Endothelial cell of umbilical vein (primary cell): ENCODE results near the gene UPF2. TPM values are rescaled to one million over a fixed set of nuclear protein-coding genes. Genes with fewer than 3 reads are reported as not detected.

ENCODE experiments used
- BruUV-seq: library from RNA; stranded (reverse); fragments of 400-500 nt; replicated peaks from 2 replicates; lab custom pipeline; 2021; lab: Mats Ljungman, UMichigan
- CTCF ChIA-PET: fragments of 300-600, 350-600 bp; sonication (Branson Sonifier 250); formaldehyde crosslinking; loops from one replicate; lab custom pipeline; 2021; ENCODE audit warnings: antibody characterized with exemption, inconsistent platforms; lab: Charles Lee
- POLR2A ChIA-PET: fragments of 300-600, 350-600 bp; sonication (Branson Sonifier 250); formaldehyde crosslinking; loops from one replicate; lab custom pipeline; 2021; ENCODE audit warnings: antibody characterized with exemption, inconsistent platforms; lab: Charles Lee
- DNase-seq: peaks from one replicate; pipeline ENCODE4 v3.0.0-alpha.2; 2011; ENCODE audit warnings: low read depth, low spot score
- FAIRE-seq: peaks from 2 replicates; lab custom pipeline; 2011; peaks lifted over from hg19 to GRCh38; lab: Jason Lieb, UNC
- H2AFZ ChIP-seq: 2 replicates; pipeline ENCODE4 v1.6.0; 2012; ENCODE audit warnings: low read depth, low read length, control low read depth, inconsistent platforms
- H3K27ac ChIP-seq: 2 replicates; pipeline ENCODE4 v1.5.1; 2011; ENCODE audit warnings: low read depth, mild to moderate bottlenecking, control low read depth, low read length, moderate library complexity; ENCODE audit not compliant: insufficient read depth
- H3K27me3 ChIP-seq, 2 experiments: 2 replicates each; pipeline versions ENCODE4 v1.6.0 to v1.6.1; 2011; ENCODE audit warnings: low read length in 2 of 2, mixed read lengths in 1 of 2; ENCODE audit not compliant: control insufficient read depth in 2 of 2, insufficient read depth in 2 of 2
- H3K36me3 ChIP-seq, 2 experiments: 2 replicates in 1 of 2; 3 replicates in 1 of 2; pipeline ENCODE4 v1.5.1; 2011; ENCODE audit warnings: low read length in 2 of 2, mild to moderate bottlenecking in 1 of 2, moderate library complexity in 1 of 2; ENCODE audit not compliant: control insufficient read depth in 2 of 2, insufficient read depth in 2 of 2; ENCODE audit errors: extremely low read depth in 1 of 2
- H3K4me1 ChIP-seq: 3 replicates; pipeline ENCODE4 v1.5.1; 2011; ENCODE audit warnings: mild to moderate bottlenecking, low read length; ENCODE audit not compliant: control insufficient read depth, insufficient read depth; ENCODE audit errors: extremely low read depth
- H3K4me2 ChIP-seq: 2 replicates; pipeline ENCODE4 v1.6.1; 2011; ENCODE audit warnings: low read length, control low read depth, mixed read lengths; ENCODE audit not compliant: insufficient read depth
- H3K4me3 ChIP-seq, 3 experiments: fragments of 200-600 bp in 1 of 3; sonication (generic), shearing (Covaris generic) in 1 of 3; replicated peaks in 1 of 3; 2 replicates each; pipeline ENCODE4 v1.5.1; 2011 to 2016; ENCODE audit warnings: control low read depth in 3 of 3, low read length in 3 of 3, mild to moderate bottlenecking in 2 of 3, inconsistent platforms in 1 of 3, low read depth in 1 of 3, moderate library complexity in 1 of 3; ENCODE audit not compliant: insufficient read depth in 1 of 3
- H3K79me2 ChIP-seq: 2 replicates; pipeline ENCODE4 v1.6.0; 2012; ENCODE audit warnings: low read length, inconsistent platforms; ENCODE audit not compliant: control insufficient read depth, insufficient read depth
- H3K9ac ChIP-seq: replicated peaks from 2 replicates; pipeline ENCODE3; 2011; ENCODE audit warnings: low read length, control low read depth; ENCODE audit not compliant: insufficient read depth; ENCODE audit errors: extremely low read depth
- H3K9me1 ChIP-seq: replicated peaks from 3 replicates; pipeline ENCODE4 v1.6.0; 2011; ENCODE audit warnings: mild to moderate bottlenecking, low read length; ENCODE audit not compliant: control insufficient read depth, insufficient read depth; ENCODE audit errors: extremely low read depth
- H3K9me3 ChIP-seq: replicated peaks from 2 replicates; pipeline ENCODE4 v1.5.1; 2012; ENCODE audit warnings: low read length, inconsistent platforms; ENCODE audit not compliant: control insufficient read depth, insufficient read depth
- H4K20me1 ChIP-seq: replicated peaks from 2 replicates; pipeline ENCODE3; 2011; ENCODE audit warnings: mild to moderate bottlenecking, low read length; ENCODE audit not compliant: control insufficient read depth, insufficient read depth; ENCODE audit errors: extremely low read depth
- CTCF ChIP-seq, 2 donors: IDR thresholded peaks; 1 replicate in 1 of 2; 2 replicates in 1 of 2; pipeline ENCODE4 v1.5.1; 2011; ENCODE audit warnings: low read length in 2 of 2, mild to moderate bottlenecking in 2 of 2, moderate library complexity in 2 of 2, control low read depth in 1 of 2, inconsistent platforms in 1 of 2, low read depth in 1 of 2; ENCODE audit not compliant: insufficient read depth in 1 of 2; ENCODE audit errors: extremely low read depth in 1 of 2
- EZH2 ChIP-seq: IDR thresholded peaks from 2 replicates; pipeline ENCODE4 v1.6.1; 2012; ENCODE audit warnings: borderline replicate concordance, low read depth, mild to moderate bottlenecking, moderate library complexity, low read length, inconsistent platforms; ENCODE audit not compliant: severe bottlenecking
- FOS ChIP-seq: IDR thresholded peaks from 2 replicates; pipeline ENCODE4 v1.6.1; 2011; ENCODE audit warnings: mild to moderate bottlenecking, low read length, moderate library complexity, borderline replicate concordance; ENCODE audit not compliant: insufficient read depth
- GATA2 ChIP-seq: IDR thresholded peaks from 2 replicates; pipeline ENCODE4 v1.7.0; 2011; ENCODE audit warnings: low read depth, mild to moderate bottlenecking, moderate library complexity, mixed read lengths, low read length; ENCODE audit not compliant: insufficient read length, insufficient read depth
- JUN ChIP-seq: IDR thresholded peaks from 2 replicates; pipeline ENCODE4 v1.6.1; 2011; ENCODE audit warnings: borderline replicate concordance, low read depth; ENCODE audit not compliant: insufficient read length, insufficient read depth
- MAX ChIP-seq: IDR thresholded peaks from 2 replicates; pipeline ENCODE4 v1.6.1; 2011; ENCODE audit not compliant: insufficient read depth, insufficient read length
- MYC ChIP-seq: IDR thresholded peaks from one replicate; pipeline ENCODE4 v1.6.1; 2011; ENCODE audit warnings: mild to moderate bottlenecking, low read depth, low read length
- POLR2A ChIP-seq: IDR thresholded peaks from 2 replicates; pipeline ENCODE4 v1.6.1; 2012; ENCODE audit warnings: low read depth, mild to moderate bottlenecking, control low read depth, low read length
- POLR2AphosphoS5 ChIP-seq: IDR thresholded peaks from 2 replicates; pipeline ENCODE4 v1.6.1; 2012; ENCODE audit warnings: low read depth, mild to moderate bottlenecking, control low read depth, low read length, moderate library complexity; ENCODE audit not compliant: insufficient read depth
- dilution Hi-C: fragments of 300-500 bp; cut with MboI; formaldehyde crosslinking; loops from one replicate; pipeline ENCODE4 v1.15.0; 2019; ENCODE audit warnings: low sequenced_read_pairs; ENCODE audit not compliant: extremely low pct_ligation_motif_present
- intact Hi-C: fragments of 100-400 bp; cut with micrococcal nuclease; formaldehyde crosslinking; loops from one replicate; pipeline ENCODE4 v1.10.0; 2022
- polyA plus RNA-seq, 4 experiments: library from polyadenylated mRNA; depleted of rRNA in 3 of 4; stranded (reverse) in 3 of 4; unstranded in 1 of 4; fragments of >200 nt; gene quantifications; 2 replicates each; pipeline versions ENCODE4 v1.2.1 to v1.2.3, GENCODE V29; 2011 to 2012; ENCODE audit warnings: missing spikeins in 1 of 4
- total RNA-seq: library from RNA; stranded (reverse); gene quantifications from 2 replicates; pipeline ENCODE4 v1.2.3, GENCODE V29; 2021

Gene UPF2
- total and polyA plus RNA-seq, 2 donors (not counting 3 experiments of a cell fraction or from before 2014, with no cell fraction given) = 4.8 to 27.7 TPM

- no peak for DNase-seq
- TF ChIP-seq MAX = no peak
- no peak for TF ChIP-seq FOS
- TF ChIP-seq POLR2A = no peak
- TF ChIP-seq EZH2 = no peak
- no peak for TF ChIP-seq CTCF (IDR thresholded peaks at IDR 0.05; ENCODE audit: extremely low read depth in 1 of 2, insufficient read depth in 1 of 2, low read depth in 1 of 2, low read length in 2 of 2)
- no peak for TF ChIP-seq POLR2AphosphoS5
- no peak for TF ChIP-seq GATA2
- no peak for TF ChIP-seq JUN
- TF ChIP-seq MYC = no peak
- Histone ChIP-seq H3K4me2 (no peak overlapping the region), H3K9ac (no peak overlapping the region), H3K27ac (no peak overlapping the region), H3K4me3 (no peak overlapping the region), H4K20me1 (no peaks in the 10 kb centered on the region), H3K36me3 (no peaks in the 10 kb centered on the region), H3K27me3 (no peaks in the 10 kb centered on the region), H3K9me3 (no peaks in the 10 kb centered on the region), H3K4me1 (no peaks in the 10 kb centered on the region), H3K9me1 (no peaks in the 10 kb centered on the region), H2AFZ (no peak overlapping the region), H3K79me2 (peaks cover 32% of the 10 kb centered on the region)
- CTCF ChIA-PET = no interaction called here
- POLR2A ChIA-PET = no interaction called here
- intact Hi-C loops = no loop called here
- no peak for FAIRE-seq
- no TSS peak for BruUV-seq
- dilution Hi-C loops = no loop called here
Observed at GRCh38 chr10:12020574-12020973, 22.0 kb downstream of the UPF2 start.
